A204.1 (cell line): ENCODE data around the gene SLC4A2.
A peak's percentile ranks its signal among the peaks of the same experiment; 100 is the strongest.

ENCODE experiments used
- FAIRE-seq: peaks from 2 replicates; lab custom pipeline; 2012; peaks lifted over from hg19 to GRCh38; lab: Jason Lieb, UNC

The SLC4A2 gene

DNA sequence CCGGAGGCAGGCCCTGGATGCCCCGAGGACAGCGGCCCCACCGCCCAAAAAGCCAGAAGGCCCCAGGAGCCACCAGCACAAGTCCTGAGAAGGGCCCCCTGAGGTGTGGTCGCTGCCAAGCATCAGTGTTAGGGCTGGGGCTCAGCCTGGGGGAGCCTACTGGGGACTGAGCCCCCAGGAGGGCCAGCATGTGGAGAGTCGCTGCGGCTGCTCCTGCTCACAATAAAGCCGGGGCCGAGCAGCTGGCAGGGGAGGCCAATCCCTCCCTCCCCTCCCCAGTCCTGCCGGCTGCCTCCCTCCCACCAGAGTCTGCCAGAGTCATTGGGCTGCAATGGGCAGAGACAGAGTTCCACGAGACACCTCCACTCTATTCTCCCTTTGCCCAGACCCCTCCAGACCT, 14.1 kb upstream of the SLC4A2 start:
- FAIRE-seq: no peak

- FAIRE-seq: no peak
These were observed 13.4 kb upstream of the SLC4A2 start for GRCh38 chr7:151045967-151046366.

GRCh38 chr7:151046603-151047573, 12.5 kb upstream of the SLC4A2 start:
- FAIRE-seq: no peak

- no peak for FAIRE-seq
These were observed 11.2 kb upstream of the SLC4A2 start, which contains the start of gene ASIC3 for GRCh38 chr7:151047976-151048815. Gene ASIC3 (plus strand): TSS chr7:151048531. CDS start chr7:151048886, 355 bp downstream.

GRCh38 chr7:151048911-151049463, 10.4 kb upstream of the SLC4A2 start:
- no peak for FAIRE-seq

- FAIRE-seq: no peak
These were observed 8.3 kb upstream of the SLC4A2 start for GRCh38 chr7:151051108-151051507.

GRCh38 chr7:151053096-151053495, 6.3 kb upstream of the SLC4A2 start:
- no peak for FAIRE-seq

- no peak for FAIRE-seq
These were observed 5.6 kb upstream of the SLC4A2 start for GRCh38 chr7:151053751-151054150.

DNA sequence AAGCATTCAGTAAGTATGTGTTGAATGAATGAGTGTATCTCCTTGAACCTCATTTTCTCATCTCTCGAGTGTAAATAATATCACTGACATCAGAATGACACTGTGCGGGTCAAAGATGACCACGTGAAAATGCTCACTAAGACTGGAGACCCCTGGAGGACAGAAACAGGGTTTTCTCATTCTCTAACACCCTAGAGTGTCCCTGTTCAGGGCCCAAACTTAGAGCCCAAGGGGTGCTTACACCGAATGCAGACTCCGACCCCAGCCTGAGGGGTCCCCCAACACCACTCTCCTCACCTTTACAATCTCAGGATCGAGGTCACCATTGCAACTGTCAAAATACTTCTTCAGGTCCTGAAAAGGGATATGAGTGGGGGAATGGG, 3.1 kb upstream of the SLC4A2 start:
- no peak for FAIRE-seq

GRCh38 chr7:151056666-151057505, 2.5 kb upstream of the SLC4A2 start:
- FAIRE-seq: no peak

DNA sequence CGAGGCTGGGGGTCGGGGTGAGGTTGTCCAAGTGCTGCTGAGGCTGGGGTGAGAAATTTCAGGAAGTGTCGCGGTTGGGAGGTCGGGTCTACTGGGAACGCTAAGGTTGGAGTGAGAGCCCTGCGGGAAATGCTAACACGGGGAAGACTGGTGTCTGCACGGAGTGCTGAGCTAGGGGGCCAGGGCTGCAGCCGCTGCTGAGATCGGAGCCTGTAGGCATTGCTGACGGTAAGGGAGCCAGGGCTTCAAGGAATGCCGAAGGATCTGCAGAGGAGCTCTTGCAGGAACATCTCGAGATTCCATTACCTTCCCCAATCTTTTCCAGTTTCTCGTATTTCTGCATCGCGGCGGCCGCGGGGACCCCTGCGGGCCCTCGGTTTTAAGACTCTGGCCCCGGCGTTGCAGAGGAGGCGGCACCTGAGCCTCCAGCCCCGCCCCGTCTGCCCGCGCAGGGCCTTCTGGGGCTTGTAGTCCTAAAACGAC, 1.8 kb upstream of the SLC4A2 start, which contains the start of gene CDK5:
TSS of gene CDK5 (minus strand) at position 392 of the 483 bp plus-strand sequence. CDS start at position 343, 49 bp downstream.
- no peak for FAIRE-seq

- peak; percentile 99 for FAIRE-seq
These were observed 1.2 kb upstream of the SLC4A2 start for GRCh38 chr7:151057989-151058780.

- no peak for FAIRE-seq
These were observed 515 bp upstream of the SLC4A2 start for GRCh38 chr7:151058781-151059366.

- no peak for FAIRE-seq
These were observed 675 bp downstream of the SLC4A2 start for GRCh38 chr7:151060113-151060415.

- no peak for FAIRE-seq
These were observed 1.2 kb downstream of the SLC4A2 start for GRCh38 chr7:151060416-151061212.

DNA sequence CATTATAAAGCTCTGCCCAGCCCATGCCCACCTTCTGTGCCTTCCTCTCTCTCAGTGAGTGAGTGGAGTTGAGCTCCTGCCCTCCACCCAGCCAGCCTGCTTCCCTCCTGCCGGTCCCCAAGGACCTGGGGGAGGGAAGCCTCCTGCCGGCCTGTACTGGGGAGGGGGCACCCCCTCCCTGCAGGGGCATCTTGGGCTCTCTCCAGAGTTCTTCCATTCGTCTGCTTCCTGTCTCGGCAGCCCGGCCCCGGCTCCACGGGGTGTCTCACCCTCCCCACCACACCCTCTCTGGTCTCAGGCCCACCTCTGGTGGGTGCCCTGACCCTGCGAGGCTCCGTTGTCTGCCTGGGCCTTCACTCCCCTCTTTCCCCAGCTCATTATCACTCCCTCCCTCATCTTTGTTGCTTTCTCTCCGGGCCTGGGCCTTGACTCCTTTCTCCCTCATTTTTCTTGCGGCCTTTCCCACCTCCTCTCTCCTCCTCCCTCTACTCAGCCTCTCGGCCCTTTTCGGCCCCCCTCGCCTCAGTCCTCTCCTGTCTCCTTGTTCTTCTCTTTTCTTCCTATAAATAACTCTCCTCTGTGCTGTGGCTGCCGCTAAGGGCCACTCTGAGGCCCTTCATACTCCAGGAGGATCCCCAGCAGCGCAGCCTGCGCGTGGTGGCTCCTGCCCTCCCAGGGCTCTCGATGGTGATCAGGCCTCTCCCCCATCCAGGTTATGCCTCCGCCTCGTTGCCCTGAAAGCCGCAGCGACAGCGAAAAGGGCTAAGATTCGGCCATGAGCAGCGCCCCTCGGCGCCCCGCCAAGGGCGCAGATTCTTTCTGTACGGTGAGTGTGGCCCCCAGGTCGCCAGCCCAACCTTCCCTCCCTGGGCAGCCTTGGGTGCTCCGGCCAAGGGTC, 2.1 kb downstream of the SLC4A2 start:
- no peak for FAIRE-seq

DNA sequence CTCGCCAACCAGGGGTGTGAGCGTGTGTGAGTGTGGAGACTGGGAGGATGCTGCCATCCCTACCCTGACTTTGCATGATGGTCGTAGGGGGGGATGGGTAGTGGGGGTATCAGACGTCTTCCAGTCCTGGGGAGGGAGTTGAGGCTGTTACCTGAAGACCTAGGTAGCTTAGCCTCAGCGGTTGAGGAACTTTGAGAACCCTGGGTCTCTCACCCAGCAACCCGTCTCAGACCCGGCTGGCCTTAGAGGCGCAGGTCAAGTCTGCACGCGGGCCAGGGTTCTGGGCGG, 2.7 kb downstream of the SLC4A2 start:
- FAIRE-seq: no peak

DNA sequence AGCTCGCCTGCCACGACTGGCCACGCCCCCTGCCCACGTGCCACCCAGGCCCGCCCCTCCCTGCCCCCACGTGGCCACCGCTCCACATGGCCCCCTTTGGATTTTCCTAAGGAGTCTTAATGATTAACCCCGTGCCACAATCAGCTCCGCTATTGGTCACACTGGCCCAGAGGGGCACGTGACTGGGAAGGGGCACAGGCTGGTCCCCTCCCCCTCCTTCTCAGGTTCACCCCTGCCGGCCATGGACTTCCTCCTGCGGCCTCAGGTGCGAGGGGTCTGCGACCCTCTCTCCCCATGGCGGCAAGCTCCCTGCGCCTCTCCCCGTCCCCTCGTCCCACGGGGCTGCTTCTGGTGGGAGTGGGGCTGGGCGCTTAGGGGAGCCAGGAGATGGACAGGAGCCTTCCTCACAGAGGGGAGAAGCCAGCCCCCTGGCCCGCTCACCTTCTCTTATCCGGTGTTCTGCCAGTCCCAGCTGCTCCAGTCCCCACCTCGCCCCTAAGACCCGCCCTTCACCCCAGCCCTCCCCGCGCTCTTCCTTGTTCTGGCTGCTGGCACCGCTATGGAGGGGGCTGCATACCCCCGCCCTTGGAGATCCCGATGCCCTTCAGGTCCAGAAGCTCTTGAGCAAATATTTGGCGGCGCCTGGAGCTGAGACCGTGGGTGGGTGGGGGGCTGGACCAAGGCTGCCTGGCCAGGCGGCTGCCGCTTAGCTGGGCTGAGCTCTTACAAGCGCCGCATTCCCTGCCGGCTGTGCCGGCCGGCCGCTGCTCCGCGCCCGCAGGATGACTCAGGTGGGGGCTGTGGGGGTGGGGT, 3.2 kb downstream of the SLC4A2 start:
- FAIRE-seq: no peak
